NK-92 treated with Interleukin-12 subunit alpha and Interleukin-12 subunit beta, amount 100 ng/mL, for 24 hours (cell line): ENCODE data around the gene NUF2.
"Not testable (repeated sequence)": the region's sequence is repeated elsewhere in the genome, so short reads cannot be mapped to it uniquely, and the experiment has no call there.

ENCODE experiments used
- DNase-seq: peaks from one replicate; lab custom pipeline; 2025; lab: John Stamatoyannopoulos, UW

NUF2 gene

GRCh38 chr1:163321311-163322305 is at the start of gene NUF2:
TSS of gene NUF2 (plus strand) at chr1:163321954. CDS start at chr1:163326052, 4,098 bp downstream.
- peak; percentile 95 for DNase-seq

GRCh38 chr1:163273766-163274441 is 47.9 kb upstream of the NUF2 start:
- DNase-seq = no peak

GRCh38 chr1:163275222-163275621 is 46.5 kb upstream of the NUF2 start:
- DNase-seq = no peak

- DNase-seq = no peak
These were observed 43.2 kb upstream of the NUF2 start for GRCh38 chr1:163278602-163279001.

- DNase-seq = not testable (repeated sequence)
These were observed 36.9 kb upstream of the NUF2 start for GRCh38 chr1:163284867-163285266.

- DNase-seq = no peak
These were observed 31.6 kb upstream of the NUF2 start for GRCh38 chr1:163290025-163290640.

GRCh38 chr1:163291461-163291860 is 30.3 kb upstream of the NUF2 start:
- no peak for DNase-seq

GRCh38 chr1:163292153-163292552 is 29.6 kb upstream of the NUF2 start:
- DNase-seq = not testable (repeated sequence)

GRCh38 chr1:163293497-163293896 is 28.3 kb upstream of the NUF2 start:
- DNase-seq = not testable (repeated sequence)

- no peak for DNase-seq
These were observed 25.8 kb upstream of the NUF2 start for GRCh38 chr1:163295949-163296348.

- no peak for DNase-seq
These were observed 25.1 kb upstream of the NUF2 start for GRCh38 chr1:163296504-163297263.

GRCh38 chr1:163298365-163298764 is 23.4 kb upstream of the NUF2 start:
- no peak for DNase-seq

GRCh38 chr1:163300568-163300967 is 21.2 kb upstream of the NUF2 start:
- no peak for DNase-seq

GRCh38 chr1:163303561-163303960 is 18.2 kb upstream of the NUF2 start:
- no peak for DNase-seq

- DNase-seq = no peak
These were observed 16.3 kb upstream of the NUF2 start for GRCh38 chr1:163305441-163305840.

- DNase-seq = no peak
These were observed 14.1 kb upstream of the NUF2 start for GRCh38 chr1:163307479-163308171.

GRCh38 chr1:163308811-163309210 is 12.9 kb upstream of the NUF2 start:
- DNase-seq = no peak

- DNase-seq = no peak
These were observed 5.9 kb upstream of the NUF2 start for GRCh38 chr1:163315773-163316374.

- no peak for DNase-seq
These were observed 863 bp upstream of the NUF2 start for GRCh38 chr1:163320891-163321290.

GRCh38 chr1:163323339-163323738 is 1.6 kb downstream of the NUF2 start:
- DNase-seq = not testable (repeated sequence)

- no peak for DNase-seq
These were observed 9.4 kb downstream of the NUF2 start for GRCh38 chr1:163331116-163331515.
